Measurements from ENCODE around the gene PGAP2. TPM values are rescaled to one million over a fixed set of nuclear protein-coding genes. Genes with fewer than 3 reads are reported as not detected.

Gene PGAP2
- total and polyA plus RNA-seq, 2 experiments from 2014 or later: 39.3 to 43.2 TPM

Small RNA genes within 50 kb of the gene (small RNA-seq; reads per million reads assigned to genes)
- gene RNU7-50P (ENCODE audit: low replicate concordance): not detected

Other genes with a start within 250 kb of the PGAP2 start
- gene ART5, start 166.6 kb upstream of the PGAP2 start, total RNA-seq (2014; rRNA removed; shearing (Covaris generic)): 9.0 and 12.9 TPM in 2 replicates
- gene ART5, start 166.6 kb upstream of the PGAP2 start, polyA plus RNA-seq (2016; fragmentation: Nextera tagmentation; extraction: Ambion mirVana): 6.4 and 8.0 TPM in 2 replicates
- gene ART1, start 163.4 kb upstream of the PGAP2 start, total RNA-seq (2014; rRNA removed; shearing (Covaris generic)): not detected in 2 replicates
- gene ART1, start 163.4 kb upstream of the PGAP2 start, polyA plus RNA-seq (2016; fragmentation: Nextera tagmentation; extraction: Ambion mirVana): not detected in 2 replicates
- gene CHRNA10, start 137.2 kb upstream of the PGAP2 start, total RNA-seq (2014; rRNA removed; shearing (Covaris generic)): 0.58 and 1.5 TPM in 2 replicates
- 0.40 and 0.45 TPM in 2 replicates for gene CHRNA10, start 137.2 kb upstream of the PGAP2 start, polyA plus RNA-seq (2016; fragmentation: Nextera tagmentation; extraction: Ambion mirVana)
- gene NUP98, start 11.0 kb upstream of the PGAP2 start, total RNA-seq (2014; rRNA removed; shearing (Covaris generic)): 170 and 174 TPM in 2 replicates
- gene NUP98, start 11.0 kb upstream of the PGAP2 start, polyA plus RNA-seq (2016; fragmentation: Nextera tagmentation; extraction: Ambion mirVana): 20.7 and 23.9 TPM in 2 replicates
- gene RHOG, start 32.4 kb downstream of the PGAP2 start, total RNA-seq (2014; rRNA removed; shearing (Covaris generic)): 38.6 and 39.5 TPM in 2 replicates
- gene RHOG, start 32.4 kb downstream of the PGAP2 start, polyA plus RNA-seq (2016; fragmentation: Nextera tagmentation; extraction: Ambion mirVana): 23.2 and 26.3 TPM in 2 replicates
- 9.3 and 14.0 TPM in 2 replicates for gene STIM1, start 47.1 kb downstream of the PGAP2 start, total RNA-seq (2014; rRNA removed; shearing (Covaris generic))
- gene STIM1, start 47.1 kb downstream of the PGAP2 start, polyA plus RNA-seq (2016; fragmentation: Nextera tagmentation; extraction: Ambion mirVana): 3.5 and 3.9 TPM in 2 replicates